ENCODE data around the gene MAPK10. TPM values are rescaled to one million over a fixed set of nuclear protein-coding genes. Genes with fewer than 3 reads are reported as not detected.

MAPK10 gene
- polyA plus RNA-seq, 2 of the 4 experiments (the other 2 are of a cell fraction), result 1.4 to 3.4 TPM

DNA sequence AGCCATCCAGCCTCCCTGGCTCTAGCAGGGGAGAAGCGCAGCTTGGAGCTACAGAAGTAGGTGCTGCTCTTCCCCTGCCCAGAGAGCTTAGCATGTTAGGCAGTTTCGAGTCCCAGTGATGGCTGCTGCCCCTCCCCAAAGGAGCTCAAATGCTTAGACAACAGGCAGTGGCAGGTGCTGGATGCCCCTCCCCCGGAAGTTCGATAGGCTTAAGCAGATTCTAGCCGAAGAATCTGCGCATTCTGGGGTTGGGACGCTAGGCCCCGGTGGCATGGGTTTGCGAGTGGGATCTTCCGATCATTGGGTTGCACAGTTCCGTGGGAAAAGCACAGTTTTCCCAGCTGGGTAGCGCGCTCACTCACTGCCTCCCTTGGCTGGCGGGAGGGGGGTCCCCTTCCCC is 117.2 kb downstream of the MAPK10 start:
- ATAC-seq (no peak), DNase-seq (ENCODE audit: low read depth in 1 of 2, low spot score in 1 of 2) (no peak), FAIRE-seq (no peak)
- POLR2A ChIA-PET, result no interaction called here
- CTCF ChIA-PET, result no interaction called here
- Histone ChIP-seq H3K4me3 (no peak overlapping the region), H3K4me2 (no peak overlapping the region), H3K4me1 (no peaks in the 10 kb centered on the region), H3K9me3 (no peaks in the 10 kb centered on the region; the same call in 2 of the 3 replicates), H3K27ac (no peak overlapping the region)
- WGBS (ENCODE audit: missing lambda C conversion rate), result 94% methylated on average over 11 of the region's 14 CpGs
- TF ChIP-seq, protein P1, sequence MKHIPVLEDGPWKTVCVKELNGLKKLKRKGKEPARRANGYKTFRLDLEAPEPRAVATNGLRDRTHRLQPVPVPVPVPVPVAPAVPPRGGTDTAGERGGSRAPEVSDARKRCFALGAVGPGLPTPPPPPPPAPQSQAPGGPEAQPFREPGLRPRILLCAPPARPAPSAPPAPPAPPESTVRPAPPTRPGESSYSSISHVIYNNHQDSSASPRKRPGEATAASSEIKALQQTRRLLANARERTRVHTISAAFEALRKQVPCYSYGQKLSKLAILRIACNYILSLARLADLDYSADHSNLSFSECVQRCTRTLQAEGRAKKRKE (CRISPR knock-in tag; IDR thresholded peaks at IDR 0.05; ENCODE audit: low read depth), result no peak
- TF ChIP-seq HES2 (IDR thresholded peaks at IDR 0.05) (no peak), MAZ (IDR thresholded peaks at IDR 0.05; ENCODE audit: borderline replicate concordance, low read depth, low read length) (no peak), BHLHE40 (IDR thresholded peaks at IDR 0.05; ENCODE audit: low read depth, low read length) (no peak), ESRRA (IDR thresholded peaks at IDR 0.05; ENCODE audit: borderline replicate concordance, low read length) (no peak), HEYL (CRISPR knock-in tag; IDR thresholded peaks at IDR 0.05) (no peak), NFE2L2 (conservative IDR thresholded peaks at IDR 0.05; ENCODE audit: low read length) (no peak), FOSL2 (IDR thresholded peaks at IDR 0.05) (no peak), FOSL2 (CRISPR knock-in tag; IDR thresholded peaks at IDR 0.05) (no peak), JUN (IDR thresholded peaks at IDR 0.05) (no peak), CEBPB (IDR thresholded peaks at IDR 0.05) (no peak), CBX8 (IDR thresholded peaks at IDR 0.05) (no peak), TFCP2L1 (CRISPR knock-in tag; IDR thresholded peaks at IDR 0.05) (no peak), CTCF (IDR thresholded peaks at IDR 0.05) (no peak), HOXB13 (CRISPR knock-in tag; IDR thresholded peaks at IDR 0.05; ENCODE audit: low read depth) (no peak), RCOR1 (IDR thresholded peaks at IDR 0.05; ENCODE audit: low read depth, low read length) (no peak), SMC3 (IDR thresholded peaks at IDR 0.05) (no peak), RNF2 (IDR thresholded peaks at IDR 0.05; ENCODE audit: borderline replicate concordance, low read depth) (no peak), NPAS2 (CRISPR knock-in tag; IDR thresholded peaks at IDR 0.05; ENCODE audit: borderline replicate concordance) (no peak), ZSCAN20 (CRISPR knock-in tag; IDR thresholded peaks at IDR 0.05) (no peak)
- TF ChIP-seq, protein P2, sequence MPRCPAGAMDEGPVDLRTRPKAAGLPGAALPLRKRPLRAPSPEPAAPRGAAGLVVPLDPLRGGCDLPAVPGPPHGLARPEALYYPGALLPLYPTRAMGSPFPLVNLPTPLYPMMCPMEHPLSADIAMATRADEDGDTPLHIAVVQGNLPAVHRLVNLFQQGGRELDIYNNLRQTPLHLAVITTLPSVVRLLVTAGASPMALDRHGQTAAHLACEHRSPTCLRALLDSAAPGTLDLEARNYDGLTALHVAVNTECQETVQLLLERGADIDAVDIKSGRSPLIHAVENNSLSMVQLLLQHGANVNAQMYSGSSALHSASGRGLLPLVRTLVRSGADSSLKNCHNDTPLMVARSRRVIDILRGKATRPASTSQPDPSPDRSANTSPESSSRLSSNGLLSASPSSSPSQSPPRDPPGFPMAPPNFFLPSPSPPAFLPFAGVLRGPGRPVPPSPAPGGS (IDR thresholded peaks at IDR 0.05), result no peak

DNA sequence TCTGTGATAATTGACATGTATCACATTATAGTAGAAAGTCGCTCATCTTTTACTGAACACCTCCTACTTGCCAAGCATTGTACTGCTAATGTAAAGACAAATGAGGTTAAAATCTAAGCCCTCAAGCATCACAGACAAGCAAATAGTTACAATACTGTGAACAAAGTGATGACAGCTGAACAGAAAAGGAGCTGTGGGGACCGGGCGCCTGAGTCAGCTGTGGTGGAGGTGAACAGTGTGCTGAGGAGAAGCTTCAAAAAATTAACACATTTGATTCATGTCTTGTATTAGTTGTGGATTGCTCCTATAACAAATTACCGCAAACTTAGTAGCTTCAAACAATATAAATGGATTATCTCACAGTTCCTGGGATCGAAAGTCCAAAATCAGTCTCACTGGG is 124.3 kb downstream of the MAPK10 start:
- DNase-seq (ENCODE audit: low read depth in 1 of 2, low spot score in 1 of 2) (no peak), ATAC-seq (no peak), FAIRE-seq (no peak)
- ChIA-PET POLR2A (no interaction called here), CTCF (interaction anchor here (0.7 kb wide), 1 partner anchor 11 kb away, joined by 3 read pairs; no protein-coding TSS in a partner anchor)
- WGBS (ENCODE audit: missing lambda C conversion rate), result 88% methylated on average over 5 of the region's 5 CpGs
- Histone ChIP-seq H3K4me3 (no peak overlapping the region), H3K9me3 (no peaks in the 10 kb centered on the region; the same call in 2 of the 3 replicates), H3K4me2 (no peak overlapping the region), H3K27ac (no peak overlapping the region), H3K4me1 (no peaks in the 10 kb centered on the region)
- TF ChIP-seq ZC3H11A (IDR thresholded peaks at IDR 0.05) (no peak), HMGXB4 (CRISPR knock-in tag; IDR thresholded peaks at IDR 0.05; ENCODE audit: borderline replicate concordance) (no peak), CHD2 (IDR thresholded peaks at IDR 0.05; ENCODE audit: low read length, partially characterized antibody) (no peak), RFX5 (IDR thresholded peaks at IDR 0.05) (no peak), POLR2A (IDR thresholded peaks at IDR 0.05; ENCODE audit: low read length) (no peak), JUNB (IDR thresholded peaks at IDR 0.05) (no peak), CHD4 (IDR thresholded peaks at IDR 0.05; ENCODE audit: borderline replicate concordance) (no peak), EP300 (IDR thresholded peaks at IDR 0.05) (no peak), NR3C1 (IDR thresholded peaks at IDR 0.05) (no peak), HDAC2 (IDR thresholded peaks at IDR 0.05) (no peak), NFE2L2 (conservative IDR thresholded peaks at IDR 0.05; ENCODE audit: low read length) (no peak), MAZ (IDR thresholded peaks at IDR 0.05; ENCODE audit: borderline replicate concordance, low read depth, low read length) (no peak), BHLHE40 (IDR thresholded peaks at IDR 0.05; ENCODE audit: low read depth, low read length) (no peak), ESRRA (IDR thresholded peaks at IDR 0.05; ENCODE audit: borderline replicate concordance, low read length) (no peak), EHF (CRISPR knock-in tag; IDR thresholded peaks at IDR 0.05) (no peak), TFCP2L1 (CRISPR knock-in tag; IDR thresholded peaks at IDR 0.05) (no peak)
